Measurements from ENCODE around the gene HSPG2.

The HSPG2 gene

GRCh38 chr1:21878009-21878773 lies 58.9 kb downstream of the HSPG2 start:
- DNase-seq = no peak

GRCh38 chr1:21876267-21876666 lies 60.8 kb downstream of the HSPG2 start:
- DNase-seq = no peak

- no peak for DNase-seq
These were observed 61.5 kb downstream of the HSPG2 start for GRCh38 chr1:21875621-21876063.

- no peak for DNase-seq
These were observed 62.1 kb downstream of the HSPG2 start for GRCh38 chr1:21874778-21875547.

- DNase-seq = no peak
These were observed 62.8 kb downstream of the HSPG2 start for GRCh38 chr1:21874328-21874727.

GRCh38 chr1:21873761-21874160 lies 63.3 kb downstream of the HSPG2 start:
- no peak for DNase-seq

GRCh38 chr1:21873174-21873573 lies 63.9 kb downstream of the HSPG2 start:
- no peak for DNase-seq

- DNase-seq = no peak
These were observed 64.5 kb downstream of the HSPG2 start for GRCh38 chr1:21872445-21873079.

GRCh38 chr1:21871943-21872342 lies 65.2 kb downstream of the HSPG2 start:
- DNase-seq = no peak

GRCh38 chr1:21870611-21871010 lies 66.5 kb downstream of the HSPG2 start:
- DNase-seq = no peak

- no peak for DNase-seq
These were observed 67.4 kb downstream of the HSPG2 start for GRCh38 chr1:21869620-21870121.

GRCh38 chr1:21868941-21869454 lies 68.1 kb downstream of the HSPG2 start:
- DNase-seq = peak; percentile 29

GRCh38 chr1:21868482-21868881 lies 68.6 kb downstream of the HSPG2 start:
- DNase-seq = no peak

- DNase-seq = no peak
These were observed 69.6 kb downstream of the HSPG2 start for GRCh38 chr1:21867451-21867996.

- DNase-seq = no peak
These were observed 70.4 kb downstream of the HSPG2 start for GRCh38 chr1:21866707-21867043.

- peak; percentile 52 for DNase-seq
These were observed 71.0 kb downstream of the HSPG2 start for GRCh38 chr1:21865943-21866706.

- DNase-seq = no peak
These were observed 71.5 kb downstream of the HSPG2 start for GRCh38 chr1:21865609-21865942.

- no peak for DNase-seq
These were observed 72.4 kb downstream of the HSPG2 start for GRCh38 chr1:21864730-21865129.

GRCh38 chr1:21863981-21864380 lies 73.1 kb downstream of the HSPG2 start:
- DNase-seq = no peak

- no peak for DNase-seq
These were observed 75.3 kb downstream of the HSPG2 start for GRCh38 chr1:21861602-21862429.

- no peak for DNase-seq
These were observed 76.1 kb downstream of the HSPG2 start for GRCh38 chr1:21860971-21861370.

All from SHP77 treated with DMSO at 0.1 percent for 48 hours (cell line).